Ishikawa (cell line): Measurements from ENCODE around the gene MAD1L1.

Experiments used
- CEBPB ChIP-seq: IDR thresholded peaks from 2 replicates; pipeline ENCODE4 v1.6.1; 2012
- CREB1 ChIP-seq: IDR thresholded peaks from 2 replicates; pipeline ENCODE4 v1.6.1; 2012; ENCODE audit warnings: low read depth
- EGR1 ChIP-seq: IDR thresholded peaks from 2 replicates; pipeline ENCODE4 v1.6.1; 2012
- EP300 ChIP-seq: IDR thresholded peaks from 2 replicates; pipeline ENCODE4 v1.6.1; 2012; ENCODE audit warnings: borderline replicate concordance
- FOXM1 ChIP-seq: IDR thresholded peaks from 2 replicates; pipeline ENCODE4 v1.6.1; 2012; ENCODE audit warnings: low read depth, borderline replicate concordance
- NFIC ChIP-seq: IDR thresholded peaks from 2 replicates; pipeline ENCODE4 v1.6.1; 2012
- RAD21 ChIP-seq: IDR thresholded peaks from 2 replicates; pipeline ENCODE4 v1.6.1; 2012; ENCODE audit warnings: low read depth
- REST ChIP-seq: IDR thresholded peaks from 2 replicates; pipeline ENCODE4 v1.6.1; 2012; ENCODE audit warnings: low read depth, mild to moderate bottlenecking
- TAF1 ChIP-seq: IDR thresholded peaks from 2 replicates; pipeline ENCODE4 v1.6.1; 2012; ENCODE audit warnings: low read depth, mild to moderate bottlenecking
- TEAD4 ChIP-seq: IDR thresholded peaks from 2 replicates; pipeline ENCODE4 v1.6.1; 2012
- USF1 ChIP-seq: IDR thresholded peaks from 2 replicates; pipeline ENCODE4 v1.6.1; 2012
- YY1 ChIP-seq: IDR thresholded peaks from 2 replicates; pipeline ENCODE4 v1.6.1; 2012; ENCODE audit warnings: low read depth
- ZBTB7A ChIP-seq: IDR thresholded peaks from 2 replicates; pipeline ENCODE4 v1.6.1; 2012; ENCODE audit warnings: low read depth
- TF ChIP-seq, protein P1 (sequence below): IDR thresholded peaks from 2 replicates; pipeline ENCODE4 v1.6.1; 2012

The MAD1L1 gene

GRCh38 chr7:1969459-1970284, 263.1 kb downstream of the MAD1L1 start:
- TF ChIP-seq RAD21 (no peak), EP300 (no peak), FOXM1 (no peak), CEBPB (no peak), ZBTB7A (no peak), TEAD4 (no peak), USF1 (no peak)

DNA sequence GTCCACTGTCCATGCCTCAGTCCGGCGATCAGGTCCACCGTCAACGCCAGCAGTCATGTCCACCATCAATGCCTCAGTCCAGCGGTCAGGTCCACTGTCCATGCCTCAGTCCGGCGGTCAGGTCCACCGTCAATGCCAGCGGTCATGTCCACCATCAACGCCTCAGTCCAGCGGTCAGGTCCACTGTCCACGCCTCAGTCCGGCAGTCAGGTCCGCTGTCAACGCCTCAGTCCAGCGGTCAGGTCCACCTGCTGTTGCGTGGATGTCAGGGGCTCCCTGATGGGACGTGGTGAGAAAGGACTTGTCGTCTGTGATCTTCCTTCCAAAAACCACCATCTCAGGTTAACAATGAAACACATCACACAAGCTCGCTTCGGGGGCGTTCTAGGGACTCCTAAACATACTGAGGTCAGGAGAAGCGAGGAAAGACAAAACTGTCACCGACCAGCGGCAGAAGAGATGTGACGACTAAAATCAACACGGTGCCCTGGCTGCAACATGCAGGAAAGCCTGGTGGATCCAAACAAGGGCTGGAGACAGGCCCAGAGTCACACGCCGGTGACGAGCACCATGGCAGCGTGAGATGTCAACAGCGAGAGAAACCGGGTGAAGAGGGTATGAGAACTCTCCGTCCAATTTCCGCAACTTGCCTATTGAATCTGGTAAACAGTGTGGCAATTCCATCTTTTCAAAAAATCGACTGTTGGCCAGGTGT, 264.2 kb downstream of the MAD1L1 start:
- TF ChIP-seq REST (no peak), EGR1 (no peak), NFIC (no peak), TEAD4 (no peak), TAF1 (no peak), FOXM1 (no peak), RAD21 (no peak)

DNA sequence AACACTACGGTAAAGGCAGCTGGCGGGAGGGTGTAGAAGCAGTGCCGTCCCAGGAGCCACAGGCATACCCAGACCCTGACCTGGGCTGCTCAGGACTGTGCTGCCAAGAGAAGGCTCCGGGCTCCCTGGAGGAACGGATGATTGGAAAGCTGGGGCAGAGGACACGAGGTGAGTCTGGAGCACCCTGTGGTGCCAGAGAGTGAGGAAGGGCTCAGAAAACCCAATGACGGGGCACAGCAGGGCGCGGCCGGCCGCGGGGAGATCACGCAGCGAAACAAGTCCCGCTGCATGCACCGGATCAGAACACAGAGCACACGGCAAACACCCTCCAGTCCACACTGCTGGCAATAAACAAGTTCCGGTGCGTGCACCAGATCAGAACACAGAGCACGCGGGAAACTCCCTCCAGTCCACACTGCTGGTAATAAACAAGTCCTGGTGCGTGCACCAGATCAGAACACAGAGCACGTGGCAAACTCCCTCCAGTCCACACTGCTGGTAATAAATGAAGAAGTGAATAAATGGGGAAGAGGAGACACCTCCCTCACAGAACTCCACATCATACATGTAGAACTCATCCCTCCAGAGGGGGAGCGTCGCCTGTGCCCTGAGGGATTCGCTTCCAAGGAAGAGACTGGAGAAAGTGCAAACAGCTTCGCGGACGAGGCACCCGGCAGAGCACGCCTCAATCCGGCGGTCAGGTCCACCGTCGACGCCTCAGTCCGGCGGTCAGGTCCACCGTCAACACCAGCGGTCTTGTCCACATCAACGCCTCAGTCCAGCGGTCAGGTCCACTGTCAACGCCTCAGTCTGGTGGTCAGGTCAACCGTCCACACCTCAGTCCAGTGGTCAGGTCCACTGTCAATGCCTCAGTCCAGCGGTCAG, 265.0 kb downstream of the MAD1L1 start:
- no peak for TF ChIP-seq YY1
- no peak for TF ChIP-seq TAF1

- TF ChIP-seq USF1 = no peak
- no peak for TF ChIP-seq NFIC
- no peak for TF ChIP-seq YY1
- no peak for TF ChIP-seq REST
- TF ChIP-seq CEBPB = no peak
- no peak for TF ChIP-seq EP300
- no peak for TF ChIP-seq TAF1
- TF ChIP-seq, protein P1, sequence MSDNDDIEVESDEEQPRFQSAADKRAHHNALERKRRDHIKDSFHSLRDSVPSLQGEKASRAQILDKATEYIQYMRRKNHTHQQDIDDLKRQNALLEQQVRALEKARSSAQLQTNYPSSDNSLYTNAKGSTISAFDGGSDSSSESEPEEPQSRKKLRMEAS = no peak
- no peak for TF ChIP-seq TEAD4
- no peak for TF ChIP-seq EGR1
- no peak for TF ChIP-seq FOXM1
- no peak for TF ChIP-seq CREB1
- TF ChIP-seq RAD21 = no peak
- TF ChIP-seq ZBTB7A = no peak
Measured at GRCh38 chr7:1966631-1967200, 266.0 kb downstream of the MAD1L1 start.

DNA sequence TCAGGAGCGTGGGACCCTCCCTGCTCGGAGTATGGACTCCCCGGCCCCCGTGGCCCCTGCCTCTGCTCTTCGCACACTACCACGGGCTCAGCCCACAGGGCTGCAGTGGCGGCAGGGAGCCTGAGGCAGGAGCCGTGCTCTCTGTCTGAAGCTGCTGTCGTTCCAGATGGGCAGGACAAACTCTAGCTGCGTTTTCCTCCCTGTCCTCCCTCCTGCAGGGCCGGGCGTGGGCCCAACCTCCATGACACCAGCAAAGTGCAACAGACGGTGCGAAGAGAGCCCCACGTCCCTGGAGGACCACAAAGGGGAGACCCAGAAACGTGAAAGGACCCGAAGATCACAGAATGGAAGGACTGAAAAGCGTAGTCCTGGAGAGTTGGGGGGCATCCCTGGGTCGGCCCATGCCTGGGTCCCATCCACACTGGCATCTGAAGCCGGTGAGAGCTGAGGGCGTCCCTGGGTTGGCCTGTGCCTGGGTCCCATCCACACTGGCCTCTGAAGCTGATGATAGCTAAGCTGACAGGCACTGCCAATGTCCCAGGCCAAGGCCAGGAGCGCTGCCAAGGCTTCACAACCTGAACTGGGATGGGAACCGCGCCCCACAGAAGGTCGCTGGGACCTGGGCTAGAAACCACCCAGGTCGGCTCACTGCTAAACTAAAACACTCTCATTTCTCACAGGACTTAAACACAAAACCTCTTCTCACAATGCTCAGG, 267.0 kb downstream of the MAD1L1 start:
- no peak for TF ChIP-seq EP300
- no peak for TF ChIP-seq RAD21
- TF ChIP-seq NFIC = no peak
- no peak for TF ChIP-seq EGR1
- TF ChIP-seq CREB1 = no peak
- TF ChIP-seq CEBPB = no peak
